Measurements from ENCODE around the gene XRCC5. TPM values are rescaled to one million over a fixed set of nuclear protein-coding genes. Genes with fewer than 3 reads are reported as not detected.
A peak's percentile ranks its signal among the peaks of the same experiment; 100 is the strongest.

The XRCC5 gene
- total and polyA plus RNA-seq, 4 experiments from 2014 or later = 235 to 348 (median 273) TPM

- CTCF ChIA-PET (ENCODE audit: partially characterized antibody) = interaction anchor here (0.9 to 5.0 kb wide), 9 partner anchors 11 to 306 kb away, joined by 3 to 64 read pairs (median 6); partner anchors contain the start of genes PECR and TMEM169
- H3K9me3 ChIP-seq (ENCODE audit: control insufficient read depth in 1 of 2, low read length in 2 of 2) = no peaks in the 10 kb centered on the region
- Mint-ChIP-seq H3K36me3 (peaks cover 22 to 42% of the 10 kb centered on the region in 2 donors), H3K4me3 (peak overlapping the region; percentile 83 to 100 (median 100)), H3K27me3 (peaks cover 2 to 3% of the 10 kb centered on the region in 2 donors), H3K4me1 (peaks cover 32 to 53% (median 42%) of the 10 kb centered on the region in 4 donors), H3K9me3 (peaks cover 0 to 7% (median 0%) of the 10 kb centered on the region in 8 donors), H3K27ac (peak overlapping the region; percentile 90 to 100 (median 100))
- peaks cover 26% of the 10 kb centered on the region for H3K36me3 ChIP-seq (ENCODE audit: insufficient read depth, low read length)
- intact Hi-C loops (cut with micrococcal nuclease) = loop anchor here (5.0 kb wide), 1 partner anchor 796 kb away; the partner anchor contains the start of gene ATIC
- DNase-seq = no peak
- H3K4me1 ChIP-seq (ENCODE audit: insufficient read depth, low read length) = peaks cover 43% of the 10 kb centered on the region
- peak overlapping the region in 1 of 2 donors; percentile 11 for H3K4me3 ChIP-seq (ENCODE audit: low read length in 2 of 2)
- POLR2A ChIA-PET (ENCODE audit: partially characterized antibody) = interaction anchor here (0.9 to 4.0 kb wide), 12 partner anchors 15 to 390 kb away, joined by 3 to 61 read pairs (median 4); partner anchors contain the start of genes PECR, RPL37A, SMARCAL1 and TMEM169
- H3K27ac ChIP-seq (ENCODE audit: low read depth, low read length) = peak overlapping the region; percentile 98
- no peaks in the 10 kb centered on the region for H3K27me3 ChIP-seq (ENCODE audit: insufficient read depth, low read length)
These were observed 710 bp upstream of the XRCC5 start for GRCh38 chr2:216108310-216108966.

- Histone ChIP-seq H3K27me3 (ENCODE audit: insufficient read depth, low read length) (no peaks in the 10 kb centered on the region), H3K9me3 (ENCODE audit: control insufficient read depth in 1 of 2, low read length in 2 of 2) (no peaks in the 10 kb centered on the region), H3K27ac (ENCODE audit: low read depth, low read length) (peak overlapping the region; percentile 98), H3K4me3 (ENCODE audit: low read length in 2 of 2) (peak overlapping the region; percentile 94 to 95), H3K4me1 (ENCODE audit: insufficient read depth, low read length) (peaks cover 56% of the 10 kb centered on the region), H3K36me3 (ENCODE audit: insufficient read depth, low read length) (peaks cover 34% of the 10 kb centered on the region)
- peak in 4 of 5 donors; percentile 29 to 39 (median 34) for DNase-seq
- Mint-ChIP-seq H3K9me3 (peaks cover 0 to 9% (median 0%) of the 10 kb centered on the region in 8 donors), H3K27ac (peak overlapping the region; percentile 99 to 100 (median 100)), H3K4me1 (peaks cover 42 to 70% (median 57%) of the 10 kb centered on the region in 4 donors), H3K4me3 (peak overlapping the region; percentile 99 to 100 (median 100)), H3K36me3 (peaks cover 38 to 58% of the 10 kb centered on the region in 2 donors), H3K27me3 (peaks cover 2 to 3% of the 10 kb centered on the region in 2 donors)
- ChIA-PET POLR2A (ENCODE audit: partially characterized antibody) (interaction anchor here (0.9 to 4.0 kb wide), 8 partner anchors 9 to 389 kb away, joined by 3 to 61 read pairs (median 6); partner anchors contain the start of genes PECR, RPL37A and TMEM169), CTCF (ENCODE audit: partially characterized antibody) (interaction anchor here (0.9 to 5.0 kb wide), 16 partner anchors 13 to 304 kb away, joined by 3 to 64 read pairs (median 4); partner anchors contain the start of genes PECR and TMEM169)
- intact Hi-C loops (cut with micrococcal nuclease) = loop anchor here (1.0 to 10.0 kb wide), 6 partner anchors 26 to 798 kb away; partner anchors contain the start of genes ATIC, RPL37A and SMARCAL1
These were observed 940 bp downstream of the XRCC5 start for GRCh38 chr2:216109962-216110614.

GRCh38 chr2:216110620-216111019 is 1.5 kb downstream of the XRCC5 start:
- H3K27ac ChIP-seq (ENCODE audit: low read depth, low read length) = peak overlapping the region; percentile 98
- Mint-ChIP-seq H3K36me3 (peaks cover 38 to 62% of the 10 kb centered on the region in 2 donors), H3K9me3 (peaks cover 0 to 9% (median 0%) of the 10 kb centered on the region in 8 donors), H3K4me3 (peak overlapping the region; percentile 99 to 100 (median 100)), H3K4me1 (peaks cover 46 to 75% (median 61%) of the 10 kb centered on the region in 4 donors), H3K27ac (peak overlapping the region; percentile 99 to 100 (median 100)), H3K27me3 (peaks cover 2 to 3% of the 10 kb centered on the region in 2 donors)
- no peaks in the 10 kb centered on the region for H3K9me3 ChIP-seq (ENCODE audit: control insufficient read depth in 1 of 2, low read length in 2 of 2)
- peak overlapping the region in 1 of 2 donors; percentile 94 for H3K4me3 ChIP-seq (ENCODE audit: low read length in 2 of 2)
- POLR2A ChIA-PET (ENCODE audit: partially characterized antibody) = interaction anchor here (0.9 to 4.0 kb wide), 5 partner anchors 9 to 52 kb away, joined by 3 to 61 read pairs (median 31); partner anchors contain the start of genes PECR and TMEM169
- peaks cover 61% of the 10 kb centered on the region for H3K4me1 ChIP-seq (ENCODE audit: insufficient read depth, low read length)
- no peak for DNase-seq
- CTCF ChIA-PET (ENCODE audit: partially characterized antibody) = interaction anchor here (0.6 to 5.0 kb wide), 14 partner anchors 12 to 304 kb away, joined by 3 to 64 read pairs (median 4); partner anchors contain the start of genes PECR and TMEM169
- peaks cover 34% of the 10 kb centered on the region for H3K36me3 ChIP-seq (ENCODE audit: insufficient read depth, low read length)
- no peaks in the 10 kb centered on the region for H3K27me3 ChIP-seq (ENCODE audit: insufficient read depth, low read length)
- intact Hi-C loops (cut with micrococcal nuclease) = loop anchor here (1.0 to 10.0 kb wide), 3 partner anchors 76 to 387 kb away; partner anchors contain the start of gene RPL37A

- Mint-ChIP-seq H3K27ac (peak overlapping the region in 6 of 7 donors; percentile 71 to 100 (median 92)), H3K36me3 (peaks cover 40 to 63% of the 10 kb centered on the region in 2 donors), H3K4me1 (peaks cover 48 to 78% (median 64%) of the 10 kb centered on the region in 4 donors), H3K9me3 (peaks cover 0 to 9% (median 0%) of the 10 kb centered on the region in 8 donors), H3K27me3 (peaks cover 2 to 3% of the 10 kb centered on the region in 2 donors), H3K4me3 (peak overlapping the region in 5 of 8 donors; percentile 34 to 100 (median 100))
- peaks cover 66% of the 10 kb centered on the region for H3K4me1 ChIP-seq (ENCODE audit: insufficient read depth, low read length)
- intact Hi-C loops (cut with micrococcal nuclease) = loop anchor here (5.0 to 10.0 kb wide), 2 partner anchors 76 to 386 kb away; partner anchors contain the start of gene RPL37A
- POLR2A ChIA-PET (ENCODE audit: partially characterized antibody) = interaction anchor here (0.9 to 4.2 kb wide), 3 partner anchors 18 to 53 kb away, joined by 3 to 39 read pairs (median 35); partner anchors contain the start of genes PECR and TMEM169
- peak overlapping the region; percentile 98 for H3K27ac ChIP-seq (ENCODE audit: low read depth, low read length)
- no peak overlapping the region for H3K4me3 ChIP-seq (ENCODE audit: low read length in 2 of 2)
- CTCF ChIA-PET (ENCODE audit: partially characterized antibody) = interaction anchor here (0.6 to 5.0 kb wide), 8 partner anchors 27 to 293 kb away, joined by 3 to 64 read pairs (median 7); partner anchors contain the start of genes PECR and TMEM169
- no peak for DNase-seq
- peaks cover 37% of the 10 kb centered on the region for H3K36me3 ChIP-seq (ENCODE audit: insufficient read depth, low read length)
- H3K9me3 ChIP-seq (ENCODE audit: control insufficient read depth in 1 of 2, low read length in 2 of 2) = no peaks in the 10 kb centered on the region
- no peaks in the 10 kb centered on the region for H3K27me3 ChIP-seq (ENCODE audit: insufficient read depth, low read length)
These were observed 2.0 kb downstream of the XRCC5 start for GRCh38 chr2:216111122-216111521.

GRCh38 chr2:216112926-216113325 is 3.8 kb downstream of the XRCC5 start:
- H3K27ac ChIP-seq (ENCODE audit: low read depth, low read length) = peak overlapping the region; percentile 6
- DNase-seq = no peak
- H3K9me3 ChIP-seq (ENCODE audit: control insufficient read depth in 1 of 2, low read length in 2 of 2) = no peaks in the 10 kb centered on the region
- H3K36me3 ChIP-seq (ENCODE audit: insufficient read depth, low read length) = peaks cover 52% of the 10 kb centered on the region
- intact Hi-C loops (cut with micrococcal nuclease) = loop anchor here (5.0 to 10.0 kb wide), 2 partner anchors 78 to 384 kb away; partner anchors contain the start of gene RPL37A
- peak overlapping the region in 6 of 7 donors; percentile 4 to 100 (median 56) for H3K27ac Mint-ChIP-seq
- H3K4me3 ChIP-seq (ENCODE audit: low read length in 2 of 2) = no peak overlapping the region
- H3K36me3 Mint-ChIP-seq = peaks cover 50 to 81% of the 10 kb centered on the region in 2 donors
- ChIA-PET CTCF (ENCODE audit: partially characterized antibody) (interaction anchor here (1.1 to 3.1 kb wide), 9 partner anchors 10 to 80 kb away, joined by 3 to 20 read pairs (median 6); partner anchors contain the start of genes PECR and TMEM169), POLR2A (ENCODE audit: partially characterized antibody) (interaction anchor here (0.8 to 4.2 kb wide), 4 partner anchors 18 to 79 kb away, joined by 3 to 39 read pairs (median 5); partner anchors contain the start of genes PECR and TMEM169)
- no peaks in the 10 kb centered on the region for H3K27me3 ChIP-seq (ENCODE audit: insufficient read depth, low read length)
- peak overlapping the region in 1 of 8 donors; percentile 15 for H3K4me3 Mint-ChIP-seq
- peaks cover 2% of the 10 kb centered on the region in 2 donors for H3K27me3 Mint-ChIP-seq
- H3K9me3 Mint-ChIP-seq = peaks cover 0 to 9% (median 0%) of the 10 kb centered on the region in 8 donors
- H3K4me1 Mint-ChIP-seq = peaks cover 62 to 95% (median 79%) of the 10 kb centered on the region in 4 donors
- peaks cover 84% of the 10 kb centered on the region for H3K4me1 ChIP-seq (ENCODE audit: insufficient read depth, low read length)

- intact Hi-C loops (cut with micrococcal nuclease) = loop anchor here (5.0 to 10.0 kb wide), 2 partner anchors 79 to 384 kb away; partner anchors contain the start of gene RPL37A
- H3K27ac ChIP-seq (ENCODE audit: low read depth, low read length) = peak overlapping the region; percentile 6
These were observed 4.4 kb downstream of the XRCC5 start for GRCh38 chr2:216113572-216113971.

More at GRCh38 chr2:216113572-216113971, 4.4 kb downstream of the XRCC5 start:
- Histone ChIP-seq H3K4me1 (ENCODE audit: insufficient read depth, low read length) (peaks cover 87% of the 10 kb centered on the region), H3K4me3 (ENCODE audit: low read length in 2 of 2) (no peak overlapping the region), H3K36me3 (ENCODE audit: insufficient read depth, low read length) (peaks cover 58% of the 10 kb centered on the region), H3K9me3 (ENCODE audit: control insufficient read depth in 1 of 2, low read length in 2 of 2) (no peaks in the 10 kb centered on the region), H3K27me3 (ENCODE audit: insufficient read depth, low read length) (no peaks in the 10 kb centered on the region)
- peaks cover 0 to 9% (median 0%) of the 10 kb centered on the region in 8 donors for H3K9me3 Mint-ChIP-seq
- DNase-seq = no peak
- H3K36me3 Mint-ChIP-seq = peaks cover 54 to 87% of the 10 kb centered on the region in 2 donors
- H3K4me3 Mint-ChIP-seq = peak overlapping the region in 1 of 8 donors; percentile 28
- CTCF ChIA-PET (ENCODE audit: partially characterized antibody) = interaction anchor here (1.1 to 3.1 kb wide), 18 partner anchors 10 to 93 kb away, joined by 3 to 20 read pairs (median 6); partner anchors contain the start of genes PECR and TMEM169
- peaks cover 64 to 95% (median 81%) of the 10 kb centered on the region in 4 donors for H3K4me1 Mint-ChIP-seq
- POLR2A ChIA-PET (ENCODE audit: partially characterized antibody) = interaction anchor here (0.8 to 4.2 kb wide), 5 partner anchors 18 to 80 kb away, joined by 3 to 39 read pairs (median 4); partner anchors contain the start of genes PECR and TMEM169
- peak overlapping the region in 6 of 7 donors; percentile 42 to 100 (median 93) for H3K27ac Mint-ChIP-seq
- peaks cover 2% of the 10 kb centered on the region in 2 donors for H3K27me3 Mint-ChIP-seq
